HG02798 (cell line): Measurements from ENCODE around the gene LPP.

Experiments used
- ATAC-seq: cut with Tn5 transposase; IDR thresholded peaks from one replicate; pipeline ENCODE4 v1.9.1; 2021; ENCODE audit warnings: mild to moderate bottlenecking; ENCODE audit not compliant: unreplicated experiment, poor library complexity

The LPP gene

GRCh38 chr3:188446014-188446413 lies 292.1 kb downstream of the LPP start:
- peak; percentile 72 for ATAC-seq

- peak; percentile 73 for ATAC-seq
Observed at GRCh38 chr3:188446766-188447165, 292.8 kb downstream of the LPP start.

DNA sequence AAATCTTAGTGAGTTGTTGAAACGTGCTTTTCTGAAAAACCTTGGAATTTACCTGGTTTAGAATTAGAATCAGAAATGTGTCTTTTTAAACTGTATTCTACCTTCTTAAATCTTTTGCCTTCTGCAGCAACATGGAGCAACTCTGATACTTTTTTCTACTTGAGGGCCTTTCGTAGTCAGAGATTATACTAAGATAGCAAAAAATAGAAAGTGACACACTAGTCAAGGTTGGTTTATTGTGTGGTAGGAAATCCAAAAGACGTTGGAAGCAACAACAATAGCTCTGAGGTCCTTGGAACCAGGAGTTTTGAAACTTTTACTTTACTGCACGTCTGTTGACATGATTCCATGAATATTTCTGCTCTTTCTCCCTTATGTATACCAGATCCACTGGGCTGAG lies 294.9 kb downstream of the LPP start:
- no peak for ATAC-seq

DNA sequence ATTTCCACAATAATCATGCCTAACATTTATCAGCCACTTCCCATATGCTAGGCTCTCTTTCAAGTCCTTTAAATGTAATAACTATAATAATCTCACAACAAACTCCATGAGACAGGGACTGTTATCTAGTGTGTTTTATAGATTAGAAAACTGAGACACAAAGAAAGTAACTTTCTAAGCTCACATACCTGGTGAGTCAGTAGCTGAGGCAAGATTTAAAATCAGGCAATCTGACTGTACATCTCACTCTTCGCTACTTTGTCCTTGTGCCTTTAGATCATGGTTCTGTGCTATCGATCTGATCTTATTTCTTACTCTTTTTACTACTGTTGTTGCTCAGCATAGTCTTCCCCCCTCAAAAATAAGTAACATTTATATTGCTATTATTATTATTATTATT lies 295.5 kb downstream of the LPP start:
- ATAC-seq, result no peak

- no peak for ATAC-seq
Observed at GRCh38 chr3:188452158-188452772, 298.3 kb downstream of the LPP start.

GRCh38 chr3:188453431-188454384 lies 299.8 kb downstream of the LPP start:
- ATAC-seq, result no peak

DNA sequence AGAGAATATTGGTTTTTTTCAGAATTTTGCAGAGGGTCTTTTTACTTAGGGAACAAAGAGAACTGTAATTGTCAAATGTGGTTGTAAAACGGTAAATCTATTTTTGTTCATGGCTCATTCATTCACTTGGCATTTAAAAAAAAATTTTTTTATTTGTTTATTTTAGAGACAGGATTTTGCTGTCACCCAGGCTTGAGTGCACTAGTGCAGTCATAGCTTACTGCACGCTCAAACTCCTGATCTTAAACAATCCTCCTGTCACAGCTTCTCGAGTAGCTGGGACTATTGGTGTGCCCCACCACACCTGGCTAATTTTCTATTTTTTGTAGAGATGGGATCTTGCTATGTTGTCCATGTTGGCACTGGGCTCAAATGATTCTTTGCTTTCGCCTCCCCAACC lies 301.8 kb downstream of the LPP start:
- ATAC-seq, result no peak

GRCh38 chr3:188458756-188459155 lies 304.8 kb downstream of the LPP start:
- no peak for ATAC-seq

DNA sequence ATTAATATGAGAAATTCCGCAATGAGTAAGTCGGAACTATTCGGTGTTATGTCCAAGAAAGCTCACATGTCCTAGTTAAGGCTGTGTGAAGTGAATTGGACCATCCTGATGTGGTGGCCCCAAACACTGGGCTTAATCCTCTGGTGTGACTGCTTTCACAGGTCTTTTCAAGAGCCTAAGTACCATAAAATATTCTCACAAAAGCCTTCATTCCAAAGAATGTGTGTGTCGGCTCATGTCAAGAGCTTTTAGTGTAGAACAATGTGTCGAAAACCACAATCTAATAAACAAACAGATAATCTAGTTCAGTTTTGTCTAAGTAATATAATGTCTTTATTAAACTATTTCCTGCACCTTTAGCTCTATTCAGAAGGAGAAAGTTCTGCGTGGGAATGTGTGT lies 311.4 kb downstream of the LPP start:
- ATAC-seq, result no peak

DNA sequence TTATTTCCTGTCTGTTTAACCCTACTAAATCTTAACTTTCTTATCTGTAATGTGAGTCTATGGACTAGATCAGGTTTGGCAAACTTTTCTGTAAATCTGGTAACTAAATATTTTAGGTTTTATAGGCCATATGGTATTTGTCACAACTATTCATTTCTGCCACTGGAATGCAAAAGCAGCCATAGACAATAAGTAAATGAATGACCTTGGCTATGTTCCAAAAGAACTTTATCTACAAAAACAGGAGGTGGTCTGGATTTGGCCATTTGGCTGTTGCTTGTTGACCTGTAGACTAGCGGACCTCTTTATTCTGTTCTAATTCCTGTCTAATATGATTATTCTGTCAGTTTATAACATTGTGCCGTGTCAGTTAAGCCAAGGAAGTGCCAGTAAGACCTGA lies 314.2 kb downstream of the LPP start:
- no peak for ATAC-seq

- ATAC-seq, result no peak
Observed at GRCh38 chr3:188468662-188469061, 314.7 kb downstream of the LPP start.

DNA sequence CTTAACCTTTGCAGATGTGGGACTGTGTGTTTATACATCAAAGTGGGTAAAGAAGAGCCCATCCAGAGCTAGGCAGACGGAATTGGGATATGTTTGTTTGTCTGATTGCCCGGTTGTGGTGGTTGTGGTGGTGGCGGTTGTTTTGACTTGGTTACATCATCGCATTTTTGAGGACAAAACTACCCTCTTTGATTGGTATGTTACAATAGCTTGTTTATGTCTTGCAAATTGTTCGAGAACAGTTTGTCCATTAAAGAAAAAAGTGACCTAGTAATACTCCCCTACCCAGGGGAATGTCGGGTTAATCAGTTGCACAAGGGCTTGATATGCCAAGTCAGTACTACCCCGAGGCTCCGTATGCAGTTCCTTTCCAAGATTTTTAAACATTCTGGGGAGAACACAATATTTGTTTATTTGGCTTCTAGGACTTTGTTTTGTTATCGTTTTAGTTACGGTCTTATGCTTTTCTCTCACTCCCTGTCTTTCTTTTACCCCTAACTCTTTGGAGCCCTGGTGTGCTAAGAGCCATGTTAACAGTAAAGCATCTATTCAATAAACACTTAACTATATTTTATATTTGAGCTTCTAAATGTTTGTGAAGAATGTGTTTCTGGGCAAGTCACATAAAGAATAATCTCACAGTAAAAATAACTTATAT lies 315.4 kb downstream of the LPP start:
- ATAC-seq, result no peak

GRCh38 chr3:188470508-188471130 lies 316.7 kb downstream of the LPP start:
- ATAC-seq, result no peak

- ATAC-seq, result no peak
Observed at GRCh38 chr3:188471723-188472122, 317.8 kb downstream of the LPP start.

- no peak for ATAC-seq
Observed at GRCh38 chr3:188472336-188472735, 318.4 kb downstream of the LPP start.

DNA sequence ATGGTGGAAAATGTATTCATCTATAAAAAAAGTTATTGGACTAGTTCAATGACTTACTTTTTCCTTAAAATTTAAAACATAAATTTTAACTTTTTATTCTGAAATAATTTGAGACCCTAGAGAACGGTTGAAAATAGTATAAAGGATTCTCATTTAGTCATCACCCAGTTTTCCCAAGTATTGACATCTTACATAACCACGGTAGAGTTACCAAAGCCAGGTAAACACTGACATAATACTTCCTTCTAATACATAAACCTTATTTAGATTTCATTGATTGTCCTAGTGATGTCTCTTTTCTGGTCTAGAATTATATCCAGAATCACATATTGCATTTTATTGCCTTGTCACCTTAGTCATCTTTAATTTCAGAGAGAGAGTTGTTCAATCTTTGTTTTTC lies 319.1 kb downstream of the LPP start:
- ATAC-seq, result no peak

- ATAC-seq, result no peak
Observed at GRCh38 chr3:188473591-188474288, 319.8 kb downstream of the LPP start.

DNA sequence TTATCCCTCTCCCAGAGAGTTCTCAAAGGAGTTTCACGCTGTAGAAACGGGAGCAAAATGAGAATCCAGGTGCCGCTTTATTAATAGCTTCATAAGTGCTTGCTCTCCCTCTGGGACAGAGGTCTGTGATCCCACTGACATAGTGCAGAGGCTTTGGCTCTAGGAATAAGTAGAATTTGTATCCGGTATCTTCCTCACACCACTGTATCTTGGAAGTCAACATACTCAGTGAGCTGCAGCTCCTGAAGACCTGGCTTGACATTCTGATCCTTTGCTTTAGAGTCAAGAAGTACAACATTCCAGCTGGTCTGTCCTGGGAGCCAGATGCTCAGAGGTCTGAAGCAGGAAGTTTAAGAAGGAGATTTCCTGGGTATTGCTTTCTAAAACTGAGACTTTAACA lies 323.0 kb downstream of the LPP start:
- ATAC-seq, result no peak

DNA sequence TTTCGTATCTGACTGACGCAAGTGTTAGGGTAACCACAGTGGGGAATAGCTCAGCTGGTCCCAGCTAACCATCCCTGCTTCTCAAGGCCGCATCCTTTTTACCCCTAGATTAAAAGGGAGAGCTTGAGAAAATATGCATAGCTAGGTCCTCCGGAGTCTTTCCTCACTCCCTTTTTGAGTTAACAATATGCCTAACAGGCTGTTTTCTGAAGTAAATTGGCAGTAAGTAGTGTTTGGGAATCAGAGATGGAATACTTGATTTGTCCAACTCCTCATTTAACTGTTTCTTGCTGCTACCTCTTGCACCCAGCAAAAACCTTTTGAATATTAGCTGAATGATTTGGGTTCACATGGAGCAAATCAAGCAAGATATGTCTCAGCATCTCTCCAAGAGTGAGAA lies 326.1 kb downstream of the LPP start:
- ATAC-seq, result no peak

GRCh38 chr3:188482929-188483328 lies 329.0 kb downstream of the LPP start:
- no peak for ATAC-seq
